Measurements from ENCODE around the gene MTAP.

DNA sequence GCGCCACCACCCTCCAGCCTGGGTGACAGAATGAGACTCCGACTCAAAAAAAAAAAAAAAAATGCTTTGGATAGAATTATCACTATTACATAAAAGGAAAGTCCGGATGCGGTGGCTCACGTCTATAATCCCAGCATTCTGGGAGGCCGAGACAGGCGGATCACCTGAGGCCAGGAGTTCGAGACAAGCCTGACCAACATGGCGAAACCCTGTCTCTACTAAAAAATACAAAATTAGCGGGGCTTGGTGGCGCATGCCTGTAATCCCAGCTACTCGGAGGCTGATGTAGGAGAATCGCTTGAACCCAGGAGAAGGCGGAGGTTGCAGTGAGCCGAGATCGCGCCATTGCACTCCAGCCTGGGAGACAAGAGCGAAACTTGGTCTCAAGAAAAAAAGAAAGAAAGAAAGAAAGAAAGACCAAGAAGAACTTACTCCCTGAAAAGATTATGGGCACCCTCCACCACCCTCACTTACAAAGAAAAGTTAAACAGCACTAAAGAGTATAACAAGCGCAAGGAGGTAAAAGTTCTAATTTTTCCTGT lies 174.0 kb downstream of the MTAP start:
- TF ChIP-seq, protein P1, sequence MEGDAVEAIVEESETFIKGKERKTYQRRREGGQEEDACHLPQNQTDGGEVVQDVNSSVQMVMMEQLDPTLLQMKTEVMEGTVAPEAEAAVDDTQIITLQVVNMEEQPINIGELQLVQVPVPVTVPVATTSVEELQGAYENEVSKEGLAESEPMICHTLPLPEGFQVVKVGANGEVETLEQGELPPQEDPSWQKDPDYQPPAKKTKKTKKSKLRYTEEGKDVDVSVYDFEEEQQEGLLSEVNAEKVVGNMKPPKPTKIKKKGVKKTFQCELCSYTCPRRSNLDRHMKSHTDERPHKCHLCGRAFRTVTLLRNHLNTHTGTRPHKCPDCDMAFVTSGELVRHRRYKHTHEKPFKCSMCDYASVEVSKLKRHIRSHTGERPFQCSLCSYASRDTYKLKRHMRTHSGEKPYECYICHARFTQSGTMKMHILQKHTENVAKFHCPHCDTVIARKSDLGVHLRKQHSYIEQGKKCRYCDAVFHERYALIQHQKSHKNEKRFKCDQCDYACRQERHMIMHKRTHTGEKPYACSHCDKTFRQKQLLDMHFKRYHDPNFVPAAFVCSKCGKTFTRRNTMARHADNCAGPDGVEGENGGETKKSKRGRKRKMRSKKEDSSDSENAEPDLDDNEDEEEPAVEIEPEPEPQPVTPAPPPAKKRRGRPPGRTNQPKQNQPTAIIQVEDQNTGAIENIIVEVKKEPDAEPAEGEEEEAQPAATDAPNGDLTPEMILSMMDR (IDR thresholded peaks at IDR 0.05), result no peak
- no peak for TF ChIP-seq POLR2A (IDR thresholded peaks at IDR 0.05)
- TF ChIP-seq EP300 (IDR thresholded peaks at IDR 0.05), result no peak
